C4-2B (cell line): ENCODE measurements around the gene HTT.

Source experiments
- CTCF ChIP-seq: fragments of 450-650 bp; conservative IDR thresholded peaks from 2 replicates; pipeline ENCODE4 v1.5.1; 2017; ENCODE audit warnings: mild to moderate bottlenecking
- ZFX ChIP-seq: fragments of 450-650 bp; IDR thresholded peaks from 2 replicates; pipeline ENCODE4 v1.6.1; 2017

GRCh38 chr4:3108211-3108610, 33.7 kb downstream of the HTT start:
- TF ChIP-seq CTCF, result no peak
- TF ChIP-seq ZFX, result no peak
